Omental fat pad (tissue), 4 donors: Measurements from ENCODE around the gene MEIOB. TPM values are rescaled to one million over a fixed set of nuclear protein-coding genes. Genes with fewer than 3 reads are reported as not detected.

Experiments
- ATAC-seq: fragments of 150-250 bp; one replicate; pipeline ENCODE4 v1.9.1; 2016; ENCODE audit warnings: mild to moderate bottlenecking, moderate library complexity; ENCODE audit not compliant: low FRiP score
- DNase-seq: peaks from one replicate; pipeline ENCODE4 v3.0.0-alpha.2; 2019; ENCODE audit warnings: low spot score
- CTCF ChIP-seq, 3 donors: fragments of 450-650 bp; IDR thresholded peaks; one replicate each; pipeline ENCODE4 v1.5.1; 2016 to 2017; ENCODE audit warnings: antibody characterized with exemption in 3 of 3, mild to moderate bottlenecking in 3 of 3, moderate library complexity in 2 of 3
- total RNA-seq, 4 donors: library from RNA; depleted of rRNA; stranded (reverse); fragments of >200 nt; gene quantifications; one replicate each; pipeline ENCODE4 v1.1.0, GENCODE V29; 2016

Gene MEIOB
- total RNA-seq, 4 donors from 2014 or later = 1.7 TPM; not detected in 3

- no peak for TF ChIP-seq CTCF (IDR thresholded peaks at IDR 0.05)
- DNase-seq = peak; percentile 92
- peak; percentile 90 for ATAC-seq
Measured at GRCh38 chr16:1826691-1827573, 45.0 kb downstream of the MEIOB start, which contains the start of the genes FAHD1 and HAGH. Gene FAHD1, plus strand, starts transcription at chr16:1827206. Its CDS starts 33 bp downstream, at chr16:1827239. Gene HAGH, minus strand, starts transcription at chr16:1826825. Its CDS starts 38 bp downstream, at chr16:1826787.

GRCh38 chr16:1825864-1826690 lies 45.9 kb downstream of the MEIOB start:
- ATAC-seq (peak; percentile 67), DNase-seq (no peak)
- no peak for TF ChIP-seq CTCF (IDR thresholded peaks at IDR 0.05)

DNA sequence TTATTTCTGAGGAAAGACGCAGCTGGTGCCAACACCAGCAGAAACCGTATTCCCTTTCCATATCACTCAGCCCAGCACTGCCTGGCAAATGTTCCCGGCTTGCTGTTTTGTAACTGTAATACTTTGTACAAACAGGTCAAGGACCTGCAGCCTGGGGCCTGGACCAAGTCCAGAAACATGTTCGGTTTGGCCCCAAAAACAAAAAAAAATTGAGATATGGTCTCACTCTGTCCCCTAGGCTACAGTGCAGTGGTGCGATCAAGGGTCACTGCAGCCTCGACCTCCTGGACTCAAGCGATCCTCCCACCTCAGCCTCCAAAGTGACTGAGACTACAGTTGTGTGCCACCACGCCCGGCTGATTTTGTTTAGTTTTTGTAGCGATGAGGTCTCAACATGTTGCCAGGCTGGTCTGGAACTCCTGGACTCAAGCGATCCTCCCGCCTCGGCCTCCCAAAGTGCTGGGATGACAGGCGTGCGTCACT lies 46.5 kb downstream of the MEIOB start:
- TF ChIP-seq CTCF (IDR thresholded peaks at IDR 0.05) = no peak
- ATAC-seq = no peak
- DNase-seq = no peak

- DNase-seq = no peak
- no peak for TF ChIP-seq CTCF (IDR thresholded peaks at IDR 0.05)
- ATAC-seq = no peak
Measured at GRCh38 chr16:1823821-1824220, 48.1 kb downstream of the MEIOB start.

DNA sequence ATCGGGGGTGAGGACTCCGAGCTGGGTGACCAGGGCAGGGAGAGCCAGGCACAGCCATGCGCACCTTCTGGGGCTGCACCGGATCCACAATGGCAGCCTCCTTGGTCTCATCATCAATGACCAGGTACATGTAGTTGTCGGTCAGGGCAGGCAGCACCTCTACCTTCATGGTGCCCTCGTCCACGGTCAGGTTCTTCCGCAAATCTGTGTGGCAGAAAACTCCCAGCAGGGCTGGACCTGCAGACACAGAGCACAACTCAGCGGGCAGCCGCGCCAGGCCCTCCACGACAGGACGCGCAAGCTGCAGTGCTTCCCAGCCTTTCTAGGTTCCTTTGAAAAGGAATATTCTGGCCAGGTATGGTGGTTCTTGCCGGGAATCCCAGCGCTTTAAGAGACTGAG lies 49.2 kb downstream of the MEIOB start:
- DNase-seq (no peak), ATAC-seq (no peak)
- TF ChIP-seq CTCF (IDR thresholded peaks at IDR 0.05) = no peak

GRCh38 chr16:1821861-1822611 lies 49.9 kb downstream of the MEIOB start:
- DNase-seq (no peak), ATAC-seq (no peak)
- no peak for TF ChIP-seq CTCF (IDR thresholded peaks at IDR 0.05)
